ENCODE results near the gene PRKG1.
A peak's percentile ranks its signal among the peaks of the same experiment; 100 is the strongest.
"Not testable (repeated sequence)": the region's sequence is repeated elsewhere in the genome, so short reads cannot be mapped to it uniquely, and the experiment has no call there.

PRKG1 gene

DNA sequence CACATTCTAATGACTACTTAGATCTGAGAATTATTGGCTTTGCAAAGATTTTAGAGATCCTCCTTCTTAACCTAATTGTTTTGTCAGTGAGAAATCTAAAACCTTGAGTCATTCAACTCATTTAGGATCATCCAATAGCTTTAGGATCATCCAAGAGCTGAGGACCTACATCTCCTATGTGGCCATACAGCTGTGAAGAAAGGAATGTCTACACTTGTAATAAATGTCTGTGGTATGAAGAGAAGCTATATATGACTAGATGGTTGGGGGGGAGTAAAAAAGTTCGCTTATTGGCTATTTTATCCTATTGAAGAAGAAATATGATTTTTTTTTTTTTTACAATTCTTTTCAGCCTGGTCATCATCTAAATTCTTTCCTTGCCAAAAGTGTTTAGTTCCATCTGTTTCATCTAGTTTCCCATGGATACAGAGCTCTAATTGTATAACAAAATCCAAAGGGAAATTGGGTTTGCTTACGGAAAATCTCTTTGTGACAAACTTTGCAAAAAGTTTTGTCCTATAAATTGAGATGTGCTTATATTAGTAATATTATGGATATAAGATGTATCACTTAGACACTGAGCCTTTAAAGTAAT lies 196.7 kb downstream of the PRKG1 start:
- no peak for DNase-seq (ENCODE audit: low read depth)

DNA sequence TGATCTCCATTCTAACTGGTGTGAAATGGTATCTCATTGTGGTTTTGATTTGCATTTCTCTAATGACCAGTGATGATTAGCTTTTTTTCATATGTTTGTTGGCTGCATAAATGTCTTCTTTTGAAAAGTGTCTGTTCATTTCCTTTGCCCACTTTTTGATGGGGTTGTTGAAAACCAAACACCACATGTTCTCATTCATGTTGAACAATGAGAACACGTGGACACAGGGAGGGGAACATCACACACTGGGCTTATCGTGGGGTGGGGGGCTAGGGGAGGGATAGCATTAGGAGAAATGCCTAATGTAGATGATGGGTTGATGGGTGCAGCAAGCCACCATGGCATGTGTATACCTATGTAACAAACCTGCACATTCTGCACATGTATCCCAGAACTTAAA lies 197.8 kb downstream of the PRKG1 start:
- not testable (repeated sequence) for DNase-seq (ENCODE audit: low read depth)

DNA sequence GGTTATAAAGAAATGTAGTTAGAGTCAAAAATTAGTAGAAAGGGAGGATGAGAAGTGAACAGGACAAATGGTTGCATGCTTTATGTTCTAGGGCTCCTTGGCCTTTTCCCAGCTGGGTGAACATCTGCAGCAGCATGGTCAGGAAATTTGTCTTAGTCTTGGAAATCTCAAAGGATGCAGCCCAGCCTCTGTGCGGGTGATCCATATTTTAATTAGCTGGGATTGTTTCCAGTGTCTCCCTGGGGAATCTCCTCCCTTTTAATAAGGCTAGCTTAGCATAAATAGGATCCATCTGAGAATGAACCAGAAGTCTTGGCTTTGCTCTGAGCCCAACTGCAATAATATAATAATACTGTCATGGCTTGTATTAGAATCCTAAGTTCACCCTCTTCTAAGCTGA lies 198.3 kb downstream of the PRKG1 start:
- DNase-seq (ENCODE audit: low read depth), result peak; percentile 64

DNA sequence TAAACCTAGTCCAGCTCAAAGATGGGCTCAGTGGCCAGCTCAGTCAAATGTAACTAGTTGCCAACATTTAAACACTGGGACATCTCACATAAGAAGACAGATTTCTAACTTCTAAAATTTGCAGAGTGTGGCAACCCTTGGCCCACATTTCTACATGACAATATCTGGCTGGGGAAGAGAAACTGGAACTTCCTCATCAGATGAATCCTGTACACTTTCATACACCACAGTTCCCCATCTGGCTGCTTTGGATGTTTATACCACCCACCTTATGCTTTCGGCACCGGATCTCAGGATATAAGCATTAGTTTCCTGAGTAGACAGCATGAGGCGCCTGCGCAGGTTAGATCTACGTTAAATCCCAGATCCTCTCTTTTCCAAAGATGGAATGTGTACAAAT lies 199.3 kb downstream of the PRKG1 start:
- DNase-seq (ENCODE audit: low read depth), result no peak

DNA sequence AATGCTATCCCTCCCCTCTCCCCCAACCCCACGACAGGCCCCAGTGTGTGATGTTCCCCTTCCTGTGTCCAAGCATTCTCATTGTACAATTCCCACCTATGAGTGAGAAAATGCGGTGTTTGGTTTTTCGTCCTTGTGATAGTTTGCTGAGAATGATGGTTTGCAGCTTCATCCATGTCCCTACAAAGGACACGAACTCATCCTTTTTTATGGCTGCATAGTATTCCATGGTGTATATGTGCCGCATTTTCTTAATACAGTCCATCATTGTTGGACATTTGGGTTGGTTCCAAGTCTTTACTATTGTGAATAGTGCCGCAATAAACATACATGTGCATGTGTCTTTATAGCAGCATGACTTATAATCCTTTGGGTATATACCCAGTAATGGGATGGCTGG lies 201.8 kb downstream of the PRKG1 start:
- not testable (repeated sequence) for DNase-seq (ENCODE audit: low read depth)

DNA sequence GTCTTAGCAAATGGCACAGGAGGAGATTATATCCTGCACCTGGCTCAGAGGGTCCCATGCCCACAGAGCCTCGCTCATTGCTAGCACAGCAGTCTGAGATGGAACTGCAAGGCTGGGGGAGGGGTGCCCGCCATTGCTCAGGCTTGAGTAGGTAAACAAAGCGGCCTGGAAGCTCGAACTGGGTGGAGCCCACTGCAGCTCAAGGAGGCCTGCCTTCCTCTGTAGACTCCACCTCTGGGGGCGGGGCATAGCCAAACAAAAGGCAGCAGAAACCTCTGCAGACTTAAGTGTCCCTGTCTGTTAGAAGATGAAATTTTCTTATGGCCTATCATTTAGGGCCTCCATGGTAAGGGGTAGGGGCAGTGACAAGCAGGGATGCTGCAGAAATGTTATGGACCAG lies 207.1 kb downstream of the PRKG1 start:
- not testable (repeated sequence) for DNase-seq (ENCODE audit: low read depth)

DNA sequence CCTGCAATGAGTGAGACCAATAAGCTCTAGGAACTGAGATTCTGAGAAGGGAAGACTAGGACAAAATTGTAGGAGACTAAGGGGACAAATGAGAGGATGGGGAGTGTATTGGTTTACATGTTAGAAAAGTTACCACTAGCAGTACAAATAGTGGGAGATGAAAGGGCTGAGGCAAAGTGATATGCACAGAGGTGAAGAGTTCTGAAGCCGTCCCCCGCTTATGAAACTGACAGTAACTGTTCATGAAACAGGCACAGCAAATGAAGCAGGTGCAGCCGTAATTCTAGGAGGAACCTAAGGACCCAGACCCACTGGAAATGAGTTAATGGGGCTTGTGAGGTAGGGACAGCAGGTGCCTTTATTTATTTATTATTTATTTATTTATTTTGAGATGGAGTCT lies 211.3 kb downstream of the PRKG1 start:
- no peak for DNase-seq (ENCODE audit: low read depth)

DNA sequence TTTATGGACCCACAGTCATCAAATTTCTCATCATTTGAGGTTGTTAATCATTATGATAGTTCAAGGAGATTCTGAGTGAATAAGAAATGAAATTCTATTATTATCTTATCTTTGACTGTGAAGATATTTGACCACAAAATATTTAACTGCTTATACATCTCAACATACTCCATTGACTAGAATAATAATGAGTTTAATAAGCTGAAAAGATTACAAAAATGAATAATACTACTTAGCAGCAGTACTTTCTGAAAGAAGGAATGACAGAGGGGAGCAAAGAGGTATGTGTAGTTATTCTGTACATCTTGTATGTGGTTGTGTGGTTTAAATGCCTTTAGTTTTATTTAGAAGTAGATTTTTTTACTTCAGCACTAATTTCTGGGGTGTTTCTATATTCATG lies 214.2 kb downstream of the PRKG1 start:
- DNase-seq (ENCODE audit: low read depth), result no peak

DNA sequence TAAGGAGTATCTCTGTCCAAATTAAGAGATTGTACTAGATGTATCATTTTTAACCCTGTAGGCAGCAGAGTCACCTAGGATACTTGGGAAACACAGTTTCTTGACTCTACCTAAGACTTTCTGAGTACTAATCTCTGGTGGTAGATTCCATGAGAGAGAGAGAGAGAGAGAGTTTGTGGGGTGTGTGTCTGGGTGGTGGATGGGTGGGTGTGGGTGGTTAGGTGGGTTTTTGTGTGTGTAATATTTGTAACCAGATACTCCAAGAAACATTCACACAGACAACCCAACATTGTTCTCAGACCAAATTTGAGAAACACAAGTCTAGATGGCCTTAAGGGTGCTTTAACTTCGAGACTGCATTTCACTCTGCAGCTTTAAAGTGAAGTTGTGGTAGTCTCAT lies 215.2 kb downstream of the PRKG1 start:
- DNase-seq (ENCODE audit: low read depth), result no peak

DNA sequence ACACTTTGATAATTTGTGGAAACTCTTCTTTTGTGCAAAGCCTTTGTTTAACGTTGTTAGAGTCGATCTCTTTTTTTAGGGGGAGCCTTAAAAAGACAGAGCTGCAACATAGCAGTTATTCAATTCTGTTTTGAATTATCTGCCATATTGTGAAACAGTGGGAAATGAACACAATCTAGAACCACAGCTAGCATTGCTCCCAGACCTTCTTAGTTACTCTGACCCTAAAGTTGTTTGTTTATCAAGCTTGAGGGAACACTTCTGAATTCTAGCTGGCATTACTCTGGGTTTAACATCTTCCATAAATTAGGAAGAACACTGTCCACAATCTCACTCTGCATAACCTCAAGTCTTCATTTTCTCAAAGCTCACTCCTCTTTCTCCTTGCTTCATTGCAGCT lies 217.7 kb downstream of the PRKG1 start:
- DNase-seq (ENCODE audit: low read depth), result no peak

DNA sequence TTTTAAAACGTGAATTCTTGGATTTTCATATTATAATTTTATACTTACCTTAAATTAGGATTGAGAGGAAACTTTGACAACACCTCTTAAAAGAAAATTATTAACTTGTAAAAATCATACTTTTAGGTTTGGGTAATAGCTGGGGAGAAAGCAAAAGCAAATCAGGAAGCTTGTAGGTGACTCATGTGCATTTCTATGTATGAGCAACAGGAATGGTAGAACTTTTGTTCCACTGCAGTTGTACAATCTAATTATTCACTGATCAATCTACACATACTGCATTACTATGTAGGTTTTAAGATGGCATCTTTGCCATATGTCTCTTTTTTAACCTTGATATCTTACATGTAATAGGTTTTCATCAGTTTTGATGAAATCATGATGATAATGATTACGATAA lies 223.2 kb downstream of the PRKG1 start:
- no peak for DNase-seq (ENCODE audit: low read depth)

DNA sequence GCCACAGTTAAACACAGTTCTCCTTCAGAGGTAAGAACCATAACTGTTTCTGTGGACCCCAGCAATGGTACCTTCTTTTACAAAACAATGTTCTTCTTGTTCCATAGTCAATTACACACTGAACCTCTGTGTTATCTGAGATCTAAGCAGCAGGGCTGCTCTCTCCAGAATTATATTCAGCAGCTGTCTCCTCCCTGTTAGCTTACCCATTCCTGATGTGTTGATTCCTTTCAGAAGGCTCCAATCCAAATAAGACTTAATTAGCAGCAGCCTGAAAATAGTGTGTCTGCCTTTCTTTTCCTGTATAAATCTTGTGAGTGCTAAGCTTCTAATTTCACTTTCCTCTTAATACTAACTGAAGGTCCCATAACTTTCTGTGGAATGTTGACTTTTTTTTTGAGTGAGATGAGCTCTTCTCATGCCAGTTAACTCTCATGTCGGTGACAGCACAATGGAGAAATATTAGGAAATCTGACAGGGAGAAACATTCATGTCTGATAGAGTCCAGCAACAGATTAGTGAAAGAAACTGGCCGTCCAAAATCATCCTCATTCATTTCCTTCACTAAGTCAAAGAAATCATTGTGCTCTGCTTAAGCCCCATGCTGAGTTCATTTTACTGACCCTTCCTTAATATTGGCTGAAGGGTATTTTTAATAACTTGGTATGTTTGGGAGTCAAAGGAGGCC lies 226.5 kb downstream of the PRKG1 start:
- no peak for DNase-seq (ENCODE audit: low read depth)

DNA sequence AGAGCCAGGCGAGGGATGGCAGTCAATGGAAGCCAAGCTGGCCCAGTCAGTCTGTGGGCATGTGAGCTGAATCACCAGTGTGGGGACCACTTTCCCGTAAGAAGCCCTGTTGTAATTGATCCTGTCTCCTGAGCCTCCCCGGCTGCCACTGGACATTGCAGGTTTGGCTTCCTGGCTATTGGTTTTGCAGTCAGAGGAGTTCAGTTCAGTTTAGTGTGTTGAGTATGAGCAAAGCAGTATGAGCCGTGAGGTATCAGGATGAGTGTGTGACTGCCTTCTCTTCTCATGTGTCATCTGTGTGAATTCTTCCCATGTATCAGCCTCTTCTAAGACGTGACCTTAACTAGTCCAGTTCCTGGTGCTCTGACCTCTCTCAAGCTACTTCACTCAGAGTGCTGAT lies 227.4 kb downstream of the PRKG1 start:
- DNase-seq (ENCODE audit: low read depth), result no peak

DNA sequence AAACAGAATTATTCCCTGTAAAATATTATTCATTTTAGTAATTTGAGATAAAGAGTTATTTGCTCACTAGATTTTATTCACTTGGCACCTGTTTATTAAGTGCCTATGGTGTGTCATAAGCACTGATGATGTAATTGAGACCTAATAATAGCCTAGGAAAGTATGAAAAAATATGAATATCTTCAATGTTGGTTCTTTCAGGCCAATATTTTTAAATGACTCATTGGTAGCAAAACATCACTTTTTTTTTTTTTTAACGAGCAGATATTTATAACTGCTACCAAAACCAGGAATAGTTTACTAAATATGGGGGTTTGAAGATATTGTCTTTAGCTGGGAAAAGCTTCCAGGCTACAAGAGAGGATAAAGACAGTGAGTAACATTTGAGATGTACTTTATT lies 228.0 kb downstream of the PRKG1 start:
- DNase-seq (ENCODE audit: low read depth), result no peak

DNA sequence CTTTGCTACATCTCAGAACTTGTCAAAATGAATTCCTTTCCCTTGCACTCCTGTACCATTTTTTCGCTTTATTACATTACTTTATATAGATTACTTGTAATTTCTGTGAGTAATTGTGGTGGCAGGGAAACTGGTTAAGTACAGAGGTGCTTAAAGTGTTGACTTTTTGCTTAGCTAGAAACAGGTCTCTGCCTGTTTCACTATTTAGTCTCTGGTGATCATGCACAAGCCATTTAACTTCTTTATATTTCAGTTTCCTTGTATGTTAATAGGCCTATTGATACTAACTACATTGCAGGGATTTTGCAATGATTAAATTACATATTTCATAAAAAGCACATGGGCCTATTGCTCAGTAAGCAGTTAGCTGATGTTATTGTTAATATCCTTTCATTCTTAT lies 233.8 kb downstream of the PRKG1 start:
- no peak for DNase-seq (ENCODE audit: low read depth)

DNA sequence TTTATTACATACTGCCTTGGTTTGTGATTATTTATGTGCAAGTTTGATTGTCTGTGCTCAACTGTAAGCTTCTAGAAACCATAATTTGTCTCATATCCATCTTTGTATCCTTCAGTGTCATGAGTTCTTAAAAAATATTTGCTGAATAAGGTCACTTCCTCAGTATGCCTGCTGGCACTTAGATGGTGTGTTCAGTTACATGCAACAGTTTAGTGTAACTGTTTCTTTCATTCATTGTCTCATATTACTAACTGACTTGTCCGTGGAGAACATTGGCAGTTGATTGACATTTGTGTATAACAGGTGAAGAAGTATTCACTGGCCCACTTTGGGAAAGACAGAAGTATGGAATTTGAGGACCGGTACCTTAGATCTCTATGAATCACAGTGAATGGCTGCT lies 236.9 kb downstream of the PRKG1 start:
- no peak for DNase-seq (ENCODE audit: low read depth)

DNA sequence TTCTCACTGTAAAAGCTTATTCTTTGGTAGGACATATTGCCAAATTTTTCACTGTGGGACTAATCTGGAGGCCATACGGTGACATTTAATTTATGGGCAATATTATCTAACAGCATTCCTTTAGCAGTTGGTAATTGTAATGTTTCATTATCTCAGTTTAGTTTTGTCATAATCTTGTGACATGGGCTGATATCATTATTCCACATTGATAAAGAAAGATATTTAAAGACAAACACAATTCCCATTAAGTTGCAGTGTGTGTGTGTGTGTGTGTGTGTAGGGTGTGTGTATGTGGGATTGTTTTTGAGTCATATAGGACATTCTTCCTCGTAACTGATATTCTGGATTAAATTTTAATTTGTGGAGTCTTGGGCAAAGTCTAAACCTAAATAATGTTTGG lies 238.5 kb downstream of the PRKG1 start:
- no peak for DNase-seq (ENCODE audit: low read depth)

DNA sequence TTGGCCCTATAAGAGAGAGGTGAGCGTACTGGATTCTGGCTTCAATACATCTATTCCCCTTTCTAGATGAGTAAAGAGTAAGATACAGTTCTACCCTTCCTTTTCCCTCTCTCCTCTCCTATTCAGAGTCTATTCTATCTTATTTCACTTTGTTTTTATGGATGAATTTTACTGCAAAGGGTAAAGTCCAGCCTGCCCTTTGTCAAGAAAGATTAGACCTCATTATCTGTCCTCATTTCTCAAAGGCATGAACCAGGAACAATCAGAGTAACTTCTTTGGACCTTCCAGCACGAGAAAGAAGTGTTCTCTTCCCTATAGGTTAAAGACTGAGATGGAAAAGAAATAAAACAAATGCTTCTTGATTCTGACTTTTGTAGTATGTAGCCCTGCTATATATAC lies 239.0 kb downstream of the PRKG1 start:
- no peak for DNase-seq (ENCODE audit: low read depth)

DNA sequence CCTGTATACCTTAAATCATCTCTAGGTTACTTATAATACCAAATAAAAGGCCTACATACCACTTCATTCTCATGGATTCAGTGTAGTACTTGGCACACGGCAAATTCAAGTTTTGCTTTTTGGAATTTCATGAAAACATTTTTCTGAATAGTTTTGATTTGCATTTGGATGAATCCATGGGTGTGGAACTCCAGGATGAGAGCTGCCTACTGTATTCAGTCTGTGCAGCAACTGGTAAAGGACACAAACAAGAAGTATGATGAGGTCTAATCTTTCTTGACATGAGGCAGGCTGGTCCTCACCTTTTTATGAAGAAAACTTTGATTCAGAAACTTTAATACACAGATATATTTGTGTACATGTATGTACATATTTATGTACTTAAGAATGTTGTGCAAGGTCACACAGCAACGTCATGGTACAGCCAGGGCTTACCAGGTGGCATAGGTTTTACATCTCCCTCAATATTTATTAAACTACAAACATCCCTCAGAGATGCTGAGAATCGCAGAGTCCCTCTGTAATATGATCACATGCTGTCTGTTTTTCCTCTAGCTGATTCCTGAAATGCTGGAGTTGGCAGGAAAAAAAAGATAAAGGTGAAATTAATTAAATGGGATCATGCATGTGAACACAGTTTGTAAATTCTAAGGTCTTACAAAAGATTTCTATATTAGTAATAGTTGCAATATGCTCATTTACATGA lies 239.6 kb downstream of the PRKG1 start:
- no peak for DNase-seq (ENCODE audit: low read depth)

DNA sequence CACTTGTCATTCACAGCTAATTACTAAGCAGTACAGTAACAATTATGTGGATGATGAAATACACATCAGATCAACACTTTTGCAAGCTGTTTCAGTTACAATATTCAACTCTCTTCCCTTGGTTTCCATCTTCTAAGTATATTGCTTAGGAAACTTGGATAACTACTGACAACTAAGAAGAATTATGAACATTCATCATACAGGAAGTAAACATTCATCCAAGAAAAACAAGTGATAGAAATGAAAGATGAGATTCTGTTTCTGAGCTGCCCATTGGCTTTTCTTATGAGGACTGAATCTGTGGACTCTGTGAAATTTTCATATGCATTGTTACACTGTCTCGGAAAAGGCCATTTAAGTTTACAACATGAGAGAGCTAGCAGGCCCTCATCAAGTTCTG lies 240.2 kb downstream of the PRKG1 start:
- no peak for DNase-seq (ENCODE audit: low read depth)

DNA sequence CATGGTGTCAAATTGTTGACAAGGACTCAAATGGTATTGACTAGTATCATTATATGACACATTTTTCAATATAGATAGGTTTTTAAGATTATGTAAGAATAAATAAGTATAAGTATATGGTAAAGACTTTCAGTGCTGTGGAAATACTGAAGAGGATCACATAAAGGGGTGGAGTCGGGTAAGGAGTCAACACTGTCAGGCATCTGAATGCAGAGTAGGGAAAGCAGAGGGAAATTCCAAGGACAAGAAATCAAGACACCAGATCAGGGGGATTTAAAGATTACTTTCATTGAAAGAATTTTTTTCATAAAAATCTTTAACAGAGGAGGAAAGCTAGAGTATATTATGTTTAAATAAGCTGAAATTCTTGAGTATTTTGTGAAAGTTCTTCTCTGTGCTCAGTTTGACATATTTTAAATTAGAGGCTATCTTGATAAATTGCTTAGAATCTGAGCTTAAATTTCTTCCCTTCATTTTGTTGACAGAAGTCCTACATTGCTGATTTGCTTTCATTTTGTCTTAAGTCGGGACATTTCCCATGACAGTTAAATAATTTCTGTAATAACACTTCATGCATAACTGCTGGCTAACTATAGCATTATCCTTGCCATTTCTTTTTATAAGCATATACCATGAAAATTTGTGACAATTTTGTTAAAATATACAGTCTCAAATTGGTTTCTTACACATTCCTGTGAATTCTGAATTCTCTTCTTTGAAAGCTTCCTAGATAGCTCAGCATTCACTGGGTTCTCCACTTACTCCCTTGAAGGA lies 244.3 kb downstream of the PRKG1 start:
- DNase-seq (ENCODE audit: low read depth), result no peak

DNA sequence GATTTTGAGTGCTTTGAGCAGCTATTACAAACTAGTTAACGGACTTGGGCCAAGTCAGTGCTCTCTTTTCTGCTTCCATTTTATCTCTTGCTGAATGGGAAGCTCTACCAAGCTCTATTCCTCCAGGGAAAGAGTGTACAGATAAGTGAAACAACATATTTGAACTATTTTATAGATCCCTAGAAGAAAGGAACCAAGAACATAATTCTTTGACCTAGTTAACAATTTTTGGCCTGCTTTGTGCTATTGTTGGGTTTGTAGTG lies 244.8 kb downstream of the PRKG1 start:
- no peak for DNase-seq (ENCODE audit: low read depth)

DNA sequence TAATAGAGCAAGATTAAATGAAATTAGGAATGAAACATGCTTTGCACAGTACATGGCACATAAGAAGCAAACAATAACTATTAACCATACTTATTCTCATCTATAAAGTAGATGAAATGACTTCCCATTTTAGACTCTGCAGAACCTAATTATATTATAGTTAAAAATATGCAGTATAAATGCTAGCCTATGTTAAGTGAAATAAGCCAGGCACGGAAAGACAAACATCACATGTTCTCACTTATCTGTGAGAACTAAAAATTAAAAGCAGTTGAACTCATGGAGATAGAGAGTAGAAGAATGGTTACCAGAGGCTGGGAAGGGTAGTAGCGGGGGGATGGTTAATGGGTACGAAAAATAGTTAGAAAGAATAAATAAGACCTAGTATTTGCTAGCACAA lies 247.0 kb downstream of the PRKG1 start:
- no peak for DNase-seq (ENCODE audit: low read depth)
